HL-60 (cell line): ENCODE measurements around the gene IGSF6.

Experiments used
- POLR2AphosphoS5 ChIP-seq: IDR thresholded peaks from 2 replicates; pipeline ENCODE4 v1.6.1; 2012; ENCODE audit warnings: low read depth
- TF ChIP-seq, protein P1 (sequence below): IDR thresholded peaks from one replicate; pipeline ENCODE4 v1.5.1; 2011; ENCODE audit warnings: low read length, control low read depth, inconsistent platforms; ENCODE audit not compliant: insufficient read depth
- TF ChIP-seq, protein P2 (sequence below): IDR thresholded peaks from 2 replicates; pipeline ENCODE4 v1.6.1; 2012; ENCODE audit warnings: low read depth; ENCODE audit not compliant: insufficient replicate concordance

DNA sequence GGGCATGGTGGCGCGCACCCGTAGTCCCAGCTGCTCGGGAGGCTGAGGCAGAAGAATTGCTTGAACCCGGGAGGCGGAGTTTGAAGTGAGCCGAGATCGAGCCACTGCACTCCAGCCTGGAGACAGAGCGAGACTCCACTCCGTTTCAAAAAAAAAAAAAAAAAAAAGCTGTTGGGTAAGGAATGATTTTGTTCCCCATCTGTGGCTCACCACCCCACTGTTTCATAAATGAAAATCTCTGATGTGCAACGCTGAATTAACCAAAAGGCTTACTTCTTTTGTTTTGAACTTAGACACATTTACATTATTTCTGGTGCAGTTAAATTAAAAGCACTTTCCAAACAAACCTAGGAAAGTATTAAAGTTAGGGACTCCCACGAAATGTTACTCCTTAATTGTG is 54.2 kb downstream of the IGSF6 start:
- TF ChIP-seq, protein P1, sequence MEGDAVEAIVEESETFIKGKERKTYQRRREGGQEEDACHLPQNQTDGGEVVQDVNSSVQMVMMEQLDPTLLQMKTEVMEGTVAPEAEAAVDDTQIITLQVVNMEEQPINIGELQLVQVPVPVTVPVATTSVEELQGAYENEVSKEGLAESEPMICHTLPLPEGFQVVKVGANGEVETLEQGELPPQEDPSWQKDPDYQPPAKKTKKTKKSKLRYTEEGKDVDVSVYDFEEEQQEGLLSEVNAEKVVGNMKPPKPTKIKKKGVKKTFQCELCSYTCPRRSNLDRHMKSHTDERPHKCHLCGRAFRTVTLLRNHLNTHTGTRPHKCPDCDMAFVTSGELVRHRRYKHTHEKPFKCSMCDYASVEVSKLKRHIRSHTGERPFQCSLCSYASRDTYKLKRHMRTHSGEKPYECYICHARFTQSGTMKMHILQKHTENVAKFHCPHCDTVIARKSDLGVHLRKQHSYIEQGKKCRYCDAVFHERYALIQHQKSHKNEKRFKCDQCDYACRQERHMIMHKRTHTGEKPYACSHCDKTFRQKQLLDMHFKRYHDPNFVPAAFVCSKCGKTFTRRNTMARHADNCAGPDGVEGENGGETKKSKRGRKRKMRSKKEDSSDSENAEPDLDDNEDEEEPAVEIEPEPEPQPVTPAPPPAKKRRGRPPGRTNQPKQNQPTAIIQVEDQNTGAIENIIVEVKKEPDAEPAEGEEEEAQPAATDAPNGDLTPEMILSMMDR: no peak
- TF ChIP-seq, protein P2, sequence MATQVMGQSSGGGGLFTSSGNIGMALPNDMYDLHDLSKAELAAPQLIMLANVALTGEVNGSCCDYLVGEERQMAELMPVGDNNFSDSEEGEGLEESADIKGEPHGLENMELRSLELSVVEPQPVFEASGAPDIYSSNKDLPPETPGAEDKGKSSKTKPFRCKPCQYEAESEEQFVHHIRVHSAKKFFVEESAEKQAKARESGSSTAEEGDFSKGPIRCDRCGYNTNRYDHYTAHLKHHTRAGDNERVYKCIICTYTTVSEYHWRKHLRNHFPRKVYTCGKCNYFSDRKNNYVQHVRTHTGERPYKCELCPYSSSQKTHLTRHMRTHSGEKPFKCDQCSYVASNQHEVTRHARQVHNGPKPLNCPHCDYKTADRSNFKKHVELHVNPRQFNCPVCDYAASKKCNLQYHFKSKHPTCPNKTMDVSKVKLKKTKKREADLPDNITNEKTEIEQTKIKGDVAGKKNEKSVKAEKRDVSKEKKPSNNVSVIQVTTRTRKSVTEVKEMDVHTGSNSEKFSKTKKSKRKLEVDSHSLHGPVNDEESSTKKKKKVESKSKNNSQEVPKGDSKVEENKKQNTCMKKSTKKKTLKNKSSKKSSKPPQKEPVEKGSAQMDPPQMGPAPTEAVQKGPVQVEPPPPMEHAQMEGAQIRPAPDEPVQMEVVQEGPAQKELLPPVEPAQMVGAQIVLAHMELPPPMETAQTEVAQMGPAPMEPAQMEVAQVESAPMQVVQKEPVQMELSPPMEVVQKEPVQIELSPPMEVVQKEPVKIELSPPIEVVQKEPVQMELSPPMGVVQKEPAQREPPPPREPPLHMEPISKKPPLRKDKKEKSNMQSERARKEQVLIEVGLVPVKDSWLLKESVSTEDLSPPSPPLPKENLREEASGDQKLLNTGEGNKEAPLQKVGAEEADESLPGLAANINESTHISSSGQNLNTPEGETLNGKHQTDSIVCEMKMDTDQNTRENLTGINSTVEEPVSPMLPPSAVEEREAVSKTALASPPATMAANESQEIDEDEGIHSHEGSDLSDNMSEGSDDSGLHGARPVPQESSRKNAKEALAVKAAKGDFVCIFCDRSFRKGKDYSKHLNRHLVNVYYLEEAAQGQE: no peak
- no peak for TF ChIP-seq POLR2AphosphoS5
